NCI-H1436 (cell line): ENCODE data around the gene MEF2A.
A peak's percentile ranks its signal among the peaks of the same experiment; 100 is the strongest.
"Not testable (repeated sequence)": the region's sequence is repeated elsewhere in the genome, so short reads cannot be mapped to it uniquely, and the experiment has no call there.

ENCODE experiments used
- DNase-seq: peaks from one replicate; lab custom pipeline; 2025; lab: John Stamatoyannopoulos, UW

Gene MEF2A

DNA sequence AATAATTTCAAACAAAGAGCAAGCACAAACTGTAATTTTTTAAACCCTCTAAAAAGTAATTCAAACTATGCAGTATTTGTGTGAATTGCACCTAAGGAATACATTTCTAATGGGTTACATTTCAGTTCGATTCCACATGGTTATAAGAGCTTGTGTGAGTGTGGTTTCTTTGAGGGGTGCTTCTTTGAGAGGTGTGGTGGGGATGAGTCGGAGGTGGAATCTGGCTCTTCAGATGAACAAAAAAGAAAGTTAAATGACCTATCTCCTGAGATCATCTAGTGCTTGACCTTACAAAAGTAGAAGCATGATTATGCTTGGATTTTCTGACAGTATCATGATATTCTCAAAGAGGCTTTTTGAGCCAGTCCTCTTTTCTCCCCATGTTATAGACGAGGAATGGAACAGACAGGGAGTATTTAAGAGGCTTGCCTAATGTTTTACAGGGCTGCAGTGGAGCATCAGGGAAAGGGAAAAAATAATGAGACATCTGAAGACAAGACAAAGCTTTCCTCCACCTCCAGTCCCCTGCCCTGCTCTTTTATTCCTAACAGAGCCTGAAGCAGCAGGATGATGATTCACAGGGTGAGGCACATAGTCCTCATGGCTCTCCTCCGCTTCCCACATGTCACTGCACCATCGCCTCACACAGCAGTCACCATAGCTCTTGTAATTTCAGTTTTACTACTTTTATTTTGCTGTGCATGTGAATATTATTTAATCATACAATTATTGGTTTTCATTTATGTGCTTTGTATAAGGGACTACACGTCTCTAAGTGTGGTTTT is 85.4 kb downstream of the MEF2A start:
- DNase-seq, result no peak

- DNase-seq, result no peak
Observed at GRCh38 chr15:99656205-99656604, 90.4 kb downstream of the MEF2A start.

GRCh38 chr15:99657996-99658395 is 92.2 kb downstream of the MEF2A start:
- no peak for DNase-seq

DNA sequence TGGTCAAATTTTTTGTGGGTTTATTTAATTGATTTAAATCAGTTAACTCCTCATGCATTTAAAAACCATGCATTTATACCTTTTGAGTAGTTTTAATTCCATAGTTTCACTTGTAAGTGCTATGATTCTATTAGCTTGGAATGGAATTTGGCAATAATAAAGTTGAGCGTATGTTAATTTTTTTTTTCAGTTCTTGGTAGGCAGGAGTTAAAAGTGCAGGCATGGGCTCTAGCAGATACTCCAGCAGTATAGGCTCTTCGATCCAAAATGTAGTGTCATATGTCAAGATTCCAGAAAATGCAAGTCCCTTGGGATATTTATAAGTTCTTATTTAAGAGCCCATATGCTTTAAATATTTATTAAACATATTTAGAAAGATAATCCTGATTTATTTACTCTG is 97.1 kb downstream of the MEF2A start:
- DNase-seq, result no peak

GRCh38 chr15:99666073-99666472 is 100.3 kb downstream of the MEF2A start:
- not testable (repeated sequence) for DNase-seq

- DNase-seq, result no peak
Observed at GRCh38 chr15:99668533-99669182, 102.9 kb downstream of the MEF2A start.

DNA sequence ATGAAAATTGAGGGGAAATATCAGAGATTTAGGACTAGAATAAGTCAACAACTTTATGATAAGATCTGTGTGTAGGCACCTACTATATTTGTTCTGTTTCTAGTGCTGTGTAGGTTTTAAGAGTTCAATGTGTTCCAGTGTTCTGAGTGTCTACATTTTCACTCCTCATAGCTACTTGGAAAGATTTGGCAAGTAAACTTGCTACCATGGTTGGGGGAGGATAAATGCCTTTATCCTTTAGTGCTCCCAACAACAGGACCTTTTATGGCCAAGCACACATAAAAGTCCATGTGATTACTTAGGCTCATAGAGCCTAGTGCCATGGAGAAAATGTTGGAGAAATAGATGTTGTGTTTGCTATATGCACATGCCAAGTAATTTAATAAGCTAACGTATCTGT is 103.5 kb downstream of the MEF2A start:
- no peak for DNase-seq

- no peak for DNase-seq
Observed at GRCh38 chr15:99671926-99672635, 106.3 kb downstream of the MEF2A start.

GRCh38 chr15:99673111-99673510 is 107.3 kb downstream of the MEF2A start:
- DNase-seq, result no peak

DNA sequence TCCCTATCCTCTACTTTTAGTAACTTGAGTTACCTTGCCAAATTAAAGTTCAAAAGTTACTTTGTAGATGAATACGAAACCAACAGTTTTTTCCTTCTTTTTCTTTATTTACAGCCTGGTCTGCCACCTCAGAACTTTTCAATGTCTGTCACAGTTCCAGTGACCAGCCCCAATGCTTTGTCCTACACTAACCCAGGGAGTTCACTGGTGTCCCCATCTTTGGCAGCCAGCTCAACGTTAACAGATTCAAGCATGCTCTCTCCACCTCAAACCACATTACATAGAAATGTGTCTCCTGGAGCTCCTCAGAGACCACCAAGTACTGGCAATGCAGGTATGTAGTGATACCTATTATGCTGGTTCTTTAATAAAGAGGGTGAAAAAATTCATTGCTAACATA is 108.5 kb downstream of the MEF2A start:
- DNase-seq, result no peak

DNA sequence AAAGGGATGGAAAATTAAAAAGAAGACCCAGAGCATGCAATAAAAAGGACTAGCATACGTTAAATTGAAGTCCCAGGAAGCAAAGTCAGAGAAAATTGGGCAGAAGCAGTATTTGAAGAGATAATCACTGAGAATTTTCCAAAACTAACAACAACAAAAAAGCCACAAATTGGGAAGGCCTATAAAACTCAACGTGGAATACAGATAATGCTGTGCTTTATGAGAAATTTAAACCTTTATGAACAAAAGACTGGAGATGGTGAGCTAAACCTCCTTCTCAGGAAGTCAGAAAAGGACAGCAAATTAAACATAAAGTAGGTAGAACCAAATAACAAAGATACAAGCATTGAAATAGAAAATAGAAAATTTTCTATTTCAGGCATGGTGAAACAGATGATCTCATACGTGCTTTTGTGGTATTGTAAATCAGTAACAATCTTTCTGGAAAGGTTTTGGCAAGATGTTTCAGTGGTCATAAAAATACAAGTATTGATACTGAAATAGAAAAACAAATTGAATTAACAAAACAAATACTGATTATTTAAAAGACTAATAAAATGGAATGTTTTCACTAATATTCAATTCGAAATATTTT is 111.9 kb downstream of the MEF2A start:
- no peak for DNase-seq

DNA sequence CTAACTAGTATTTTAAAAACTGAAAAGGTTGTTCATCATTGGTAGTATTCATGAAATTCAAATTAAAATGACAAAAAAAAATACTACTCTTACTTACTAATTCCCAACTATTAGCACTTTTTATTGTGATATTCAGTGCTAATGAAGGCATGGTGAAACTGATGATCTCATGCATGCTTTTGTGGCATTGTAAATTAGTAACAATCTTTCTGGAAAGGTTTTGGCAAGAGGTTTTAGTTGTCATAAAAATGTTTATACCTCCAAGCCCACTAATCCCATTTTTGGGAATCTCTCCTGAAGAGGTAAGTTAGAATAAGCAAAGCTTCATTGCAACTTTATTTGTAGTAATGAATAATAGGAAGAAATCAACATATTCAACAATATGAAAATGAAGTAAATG is 114.5 kb downstream of the MEF2A start:
- DNase-seq, result no peak

GRCh38 chr15:99681990-99682389 is 116.2 kb downstream of the MEF2A start:
- DNase-seq, result no peak

DNA sequence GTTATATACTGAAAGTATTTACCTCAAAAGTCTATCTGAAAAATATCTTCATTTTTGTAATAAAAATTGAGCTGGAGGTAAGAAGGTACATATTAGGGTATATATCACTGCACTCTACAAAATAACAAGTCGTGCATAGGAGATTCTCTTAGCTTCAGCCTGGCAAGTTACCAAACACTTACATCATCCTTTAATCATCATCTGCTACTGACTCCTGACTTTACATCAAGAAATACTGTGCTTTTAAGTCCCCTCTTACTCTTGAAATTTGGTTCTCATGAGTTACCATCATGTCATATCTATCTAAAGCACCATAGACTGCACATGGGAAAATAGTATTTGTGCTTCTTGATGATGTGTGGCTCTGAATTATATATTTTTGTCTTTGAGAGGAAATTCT is 116.7 kb downstream of the MEF2A start:
- no peak for DNase-seq

DNA sequence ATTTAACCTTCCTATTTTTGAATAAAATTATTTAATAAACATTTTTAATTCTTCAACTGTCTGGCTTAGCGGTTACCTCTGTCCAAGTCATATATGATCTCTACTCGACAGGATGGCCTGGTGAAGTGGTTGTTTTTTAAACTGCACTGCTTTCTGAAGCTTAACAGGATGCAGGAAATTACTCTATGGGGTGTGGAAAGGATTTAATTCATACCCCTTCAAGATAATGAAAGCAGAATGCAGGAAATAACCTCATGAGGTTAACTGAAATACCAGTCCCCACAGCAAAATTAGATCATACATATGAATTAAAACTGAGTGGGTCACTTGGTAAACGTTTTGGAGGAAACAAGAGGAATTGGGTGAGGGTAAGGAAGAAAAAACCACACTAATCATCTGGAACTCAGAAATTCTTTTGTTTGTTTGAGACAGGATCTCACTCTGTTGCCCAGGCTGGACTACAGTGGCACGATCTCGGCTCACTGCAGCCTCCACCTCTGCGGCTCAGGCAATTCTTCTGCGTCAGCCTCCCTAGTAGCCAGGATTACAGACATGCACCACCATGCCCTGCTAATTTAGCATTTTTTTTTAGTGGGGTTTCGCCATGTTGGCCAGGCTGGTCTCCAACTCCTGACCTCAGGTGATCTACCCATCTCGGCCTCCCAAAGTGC is 117.4 kb downstream of the MEF2A start:
- DNase-seq, result no peak

DNA sequence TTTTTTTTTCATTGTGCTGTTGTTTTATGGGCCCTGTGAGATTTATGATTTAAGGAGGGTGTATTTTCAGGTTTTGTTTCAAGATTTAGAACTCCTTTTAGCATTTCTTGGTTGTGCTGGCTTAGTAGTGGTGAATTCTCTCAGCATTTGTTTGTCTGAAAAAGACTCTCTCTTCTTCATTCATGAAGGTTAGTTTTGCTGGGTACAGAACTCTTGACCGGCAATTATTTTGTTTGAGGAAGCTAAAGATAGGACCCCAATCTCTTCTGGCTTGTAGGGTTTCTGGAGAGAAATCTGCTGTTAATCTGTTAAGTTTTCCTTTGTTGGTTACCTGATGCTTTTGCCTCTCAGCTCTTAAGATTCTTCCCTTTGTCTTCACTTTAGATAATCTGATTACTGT is 120.5 kb downstream of the MEF2A start:
- no peak for DNase-seq

DNA sequence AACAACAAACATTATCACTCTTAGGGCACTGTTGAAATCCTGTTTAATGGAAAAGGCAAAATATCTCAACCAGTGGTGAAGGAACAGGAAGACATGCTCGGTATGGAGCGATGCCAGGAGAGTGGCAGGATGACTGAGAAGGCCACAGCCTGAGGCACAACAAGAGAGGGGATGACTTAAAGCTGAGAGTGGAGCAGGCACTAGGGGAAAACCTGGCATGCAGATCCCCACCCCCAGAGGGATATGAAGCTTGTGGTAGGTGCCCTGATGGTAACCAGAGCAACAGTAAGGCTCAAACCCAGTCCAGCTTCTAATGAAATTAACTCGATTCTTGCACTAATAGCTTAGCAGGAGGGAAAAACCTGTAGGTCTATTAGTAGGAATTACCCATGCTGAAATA is 127.0 kb downstream of the MEF2A start:
- no peak for DNase-seq

GRCh38 chr15:99696096-99696495 is 130.3 kb downstream of the MEF2A start:
- DNase-seq, result no peak

DNA sequence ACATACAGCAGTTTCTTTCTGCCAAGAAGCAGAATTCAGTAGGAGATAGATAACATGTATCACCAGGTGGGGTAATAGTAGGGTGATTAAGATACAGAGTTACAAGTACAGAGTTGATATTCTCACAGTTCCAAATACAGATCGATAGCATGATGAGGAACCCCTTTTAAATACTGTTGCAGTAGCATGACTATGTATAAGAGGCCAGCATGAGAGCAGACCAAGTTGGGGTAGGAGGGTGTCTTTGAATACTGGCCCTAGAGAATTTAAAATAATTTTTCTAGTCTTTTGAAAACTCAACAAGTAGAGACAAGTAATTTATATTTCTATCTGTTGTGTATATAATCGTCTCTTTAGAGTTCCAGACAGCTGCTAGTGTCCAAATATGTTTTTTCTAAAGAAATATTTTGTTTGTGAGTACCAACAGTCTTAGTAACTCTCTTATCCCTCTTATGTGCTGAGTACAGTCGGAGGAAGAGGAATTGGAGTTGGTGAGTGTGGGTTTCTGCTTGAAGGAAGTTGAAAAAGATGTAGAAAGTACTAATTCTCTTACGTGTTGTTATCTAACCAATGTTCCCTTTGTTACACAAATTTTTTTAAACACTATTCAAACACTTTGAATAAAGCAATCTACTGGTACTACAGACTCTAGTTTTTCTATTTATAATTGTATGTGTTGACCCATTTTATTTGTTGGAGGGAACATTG is 137.3 kb downstream of the MEF2A start:
- no peak for DNase-seq

GRCh38 chr15:99703603-99704443 is 138.0 kb downstream of the MEF2A start:
- no peak for DNase-seq

DNA sequence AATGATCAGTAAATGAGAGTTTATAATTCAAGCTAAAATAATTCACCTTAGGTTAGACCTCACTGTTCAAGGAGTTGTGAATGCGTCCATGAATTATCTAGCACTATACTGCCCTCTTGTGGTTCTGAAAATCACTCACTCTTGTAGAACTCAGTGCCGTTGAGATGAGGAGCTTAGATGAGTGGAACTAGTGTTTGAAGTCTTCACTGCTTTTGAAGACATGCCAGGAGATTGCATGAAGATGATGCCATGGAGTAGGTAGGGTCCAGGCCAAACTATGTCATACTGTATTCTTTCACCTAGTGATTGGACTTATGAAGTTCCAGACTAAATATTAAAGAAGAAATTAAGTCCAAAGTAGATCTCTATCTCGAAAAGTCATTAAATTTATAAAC is 138.7 kb downstream of the MEF2A start:
- peak; percentile 56 for DNase-seq
